NB4 (cell line): ENCODE data around the gene CDH2.

ENCODE experiments used
- CTCF ChIP-seq: IDR thresholded peaks from one replicate; pipeline ENCODE4 v1.5.1; 2012; ENCODE audit warnings: low read depth, low read length
- MAX ChIP-seq: IDR thresholded peaks from 2 replicates; pipeline ENCODE4 v1.6.1; 2011; ENCODE audit warnings: low read depth, low read length
- MYC ChIP-seq: IDR thresholded peaks from 2 replicates; pipeline ENCODE4 v1.6.1; 2011; ENCODE audit warnings: low read depth, low read length
- POLR2A ChIP-seq: IDR thresholded peaks from 2 replicates; pipeline ENCODE4 v1.6.1; 2011; ENCODE audit warnings: mild to moderate bottlenecking; ENCODE audit not compliant: insufficient read length; ENCODE audit errors: extremely low read depth

- no peak for TF ChIP-seq CTCF
- no peak for TF ChIP-seq POLR2A
- TF ChIP-seq MAX = no peak
- no peak for TF ChIP-seq MYC
Observed at GRCh38 chr18:28073658-28074057, 103.3 kb downstream of the CDH2 start.
